Stomach (tissue), 4 donors: ENCODE data around the gene GRK2.

ENCODE experiments used
- CTCF ChIP-seq, 7 experiments: fragments of 450-650 bp in 4 of 7; fragments of 200-600 bp in 3 of 7; sonication (generic) in 3 of 7; IDR thresholded peaks; one replicate each; pipeline ENCODE4 v1.5.1; 2016 to 2019; ENCODE audit warnings: antibody characterized with exemption in 7 of 7, control low read depth in 2 of 7, mild to moderate bottlenecking in 1 of 7
- POLR2A ChIP-seq, 4 donors: fragments of 450-650 bp; IDR thresholded peaks; one replicate each; pipeline ENCODE4 v1.6.1; 2016; ENCODE audit warnings: antibody characterized with exemption in 4 of 4, control low read depth in 2 of 4, mild to moderate bottlenecking in 1 of 4, moderate library complexity in 1 of 4

DNA sequence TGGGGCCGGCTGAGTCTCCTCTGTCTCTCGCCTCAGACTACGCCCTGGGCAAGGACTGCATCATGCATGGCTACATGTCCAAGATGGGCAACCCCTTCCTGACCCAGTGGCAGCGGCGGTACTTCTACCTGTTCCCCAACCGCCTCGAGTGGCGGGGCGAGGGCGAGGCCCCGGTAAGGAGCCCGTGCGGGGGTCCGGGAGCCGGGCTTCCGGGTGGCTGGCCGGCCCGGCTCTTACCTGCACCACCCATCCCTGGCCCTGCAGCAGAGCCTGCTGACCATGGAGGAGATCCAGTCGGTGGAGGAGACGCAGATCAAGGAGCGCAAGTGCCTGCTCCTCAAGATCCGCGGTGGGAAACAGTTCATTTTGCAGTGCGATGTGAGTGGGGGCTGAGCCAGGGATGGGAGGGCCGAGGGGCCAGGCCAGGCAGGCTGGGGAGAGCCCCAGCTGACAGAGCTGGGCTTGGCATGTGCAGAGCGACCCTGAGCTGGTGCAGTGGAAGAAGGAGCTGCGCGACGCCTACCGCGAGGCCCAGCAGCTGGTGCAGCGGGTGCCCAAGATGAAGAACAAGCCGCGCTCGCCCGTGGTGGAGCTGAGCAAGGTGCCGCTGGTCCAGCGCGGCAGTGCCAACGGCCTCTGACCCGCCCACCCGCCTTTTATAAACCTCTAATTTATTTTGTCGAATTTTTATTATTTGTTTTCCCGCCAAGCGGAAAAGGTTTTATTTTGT, 18.7 kb downstream of the GRK2 start:
- TF ChIP-seq POLR2A (IDR thresholded peaks at IDR 0.05) (no peak), CTCF (IDR thresholded peaks at IDR 0.05) (no peak)
